Measurements from ENCODE around the gene C14orf119. TPM values are rescaled to one million over a fixed set of nuclear protein-coding genes. Genes with fewer than 3 reads are reported as not detected.

Gene C14orf119
- total RNA-seq, 2 donors from 2014 or later: 20.3 to 32.3 TPM

DNA sequence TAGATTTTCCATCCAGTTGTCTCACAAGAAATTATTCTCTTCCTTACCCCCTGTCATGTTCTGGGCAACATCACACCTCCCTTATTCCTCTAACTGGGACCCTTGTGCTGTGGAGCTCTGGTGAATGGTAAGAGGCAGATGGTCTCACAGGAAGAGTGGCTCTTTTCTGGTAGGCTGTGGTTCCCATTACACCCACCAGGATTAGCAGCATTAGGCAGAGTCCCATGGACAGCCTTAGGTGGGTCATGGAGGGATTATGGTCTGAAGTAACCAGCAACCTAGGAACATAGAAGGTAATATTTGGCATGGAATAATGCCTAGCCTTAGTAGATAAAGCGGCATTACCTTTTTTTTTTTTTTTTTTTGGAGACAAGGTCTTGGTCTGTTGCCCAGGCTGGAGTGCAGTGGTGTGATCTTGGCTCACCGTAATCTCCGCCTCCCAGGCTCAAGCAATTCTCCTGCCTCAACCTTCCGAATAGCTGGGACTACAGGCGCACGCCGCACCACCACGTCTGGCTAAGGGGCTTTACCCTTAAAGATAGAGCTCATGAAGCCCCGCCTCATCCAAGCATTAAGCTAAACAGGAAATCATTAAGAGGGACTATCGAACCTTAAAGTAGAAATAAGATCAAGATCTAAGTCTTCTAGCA lies 4.0 kb downstream of the C14orf119 start:
- intact Hi-C loops (cut with DNase I): no loop called here
- TF ChIP-seq POLR2AphosphoS5 (IDR thresholded peaks at IDR 0.05) (no peak), POLR2A (IDR thresholded peaks at IDR 0.05) (no peak)
- TF ChIP-seq, protein P1, sequence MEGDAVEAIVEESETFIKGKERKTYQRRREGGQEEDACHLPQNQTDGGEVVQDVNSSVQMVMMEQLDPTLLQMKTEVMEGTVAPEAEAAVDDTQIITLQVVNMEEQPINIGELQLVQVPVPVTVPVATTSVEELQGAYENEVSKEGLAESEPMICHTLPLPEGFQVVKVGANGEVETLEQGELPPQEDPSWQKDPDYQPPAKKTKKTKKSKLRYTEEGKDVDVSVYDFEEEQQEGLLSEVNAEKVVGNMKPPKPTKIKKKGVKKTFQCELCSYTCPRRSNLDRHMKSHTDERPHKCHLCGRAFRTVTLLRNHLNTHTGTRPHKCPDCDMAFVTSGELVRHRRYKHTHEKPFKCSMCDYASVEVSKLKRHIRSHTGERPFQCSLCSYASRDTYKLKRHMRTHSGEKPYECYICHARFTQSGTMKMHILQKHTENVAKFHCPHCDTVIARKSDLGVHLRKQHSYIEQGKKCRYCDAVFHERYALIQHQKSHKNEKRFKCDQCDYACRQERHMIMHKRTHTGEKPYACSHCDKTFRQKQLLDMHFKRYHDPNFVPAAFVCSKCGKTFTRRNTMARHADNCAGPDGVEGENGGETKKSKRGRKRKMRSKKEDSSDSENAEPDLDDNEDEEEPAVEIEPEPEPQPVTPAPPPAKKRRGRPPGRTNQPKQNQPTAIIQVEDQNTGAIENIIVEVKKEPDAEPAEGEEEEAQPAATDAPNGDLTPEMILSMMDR (IDR thresholded peaks at IDR 0.05): no peak
- no peak for DNase-seq (ENCODE audit: low spot score)
- Histone ChIP-seq H3K36me3 (no peaks in the 10 kb centered on the region), H3K9me3 (no peaks in the 10 kb centered on the region), H3K4me3 (no peak overlapping the region), H3K4me1 (replicated peaks) (no peaks in the 10 kb centered on the region), H3K27me3 (replicated peaks; ENCODE audit: insufficient read depth) (no peaks in the 10 kb centered on the region), H3K27ac (no peak overlapping the region)
- WGBS: 81% methylated on average over 10 of the region's 10 CpGs

DNA sequence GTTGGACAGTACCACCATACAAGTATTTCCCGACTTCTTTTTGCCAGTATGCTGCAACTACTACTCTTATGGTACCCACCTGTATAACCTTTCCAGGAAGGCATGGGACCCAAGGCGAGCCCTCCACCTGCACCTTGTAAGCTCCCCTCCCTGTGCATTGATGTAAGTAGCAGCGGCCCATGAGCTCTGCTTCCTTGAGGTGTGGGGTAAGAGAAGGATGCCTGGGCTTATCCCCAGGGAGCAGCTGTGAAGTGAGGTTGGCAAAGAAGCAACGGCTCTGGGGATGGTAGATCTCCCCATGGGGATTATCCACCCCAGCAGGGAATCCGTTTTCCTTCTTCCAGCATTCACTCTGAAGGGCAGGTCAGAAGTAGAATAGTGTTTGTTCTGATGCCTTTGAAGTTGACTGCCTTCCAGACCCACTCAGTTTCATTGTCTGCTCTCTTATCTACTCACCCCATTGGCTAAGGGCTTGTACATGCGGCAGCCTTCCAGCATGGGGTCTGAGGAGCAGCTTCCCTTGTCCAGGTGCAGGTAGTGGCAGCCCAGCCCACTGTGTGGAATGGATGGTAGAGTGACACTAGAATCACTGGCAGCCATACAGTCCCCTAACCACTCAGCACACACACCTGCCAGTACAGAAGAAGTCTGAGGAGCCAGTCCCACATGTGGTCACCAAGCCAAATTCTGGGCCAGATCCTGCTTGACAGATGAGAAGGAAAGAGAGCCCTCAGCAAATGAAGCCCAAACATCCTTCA lies 6.1 kb downstream of the C14orf119 start:
- DNase-seq (ENCODE audit: low spot score): no peak
- intact Hi-C loops (cut with DNase I): no loop called here
- H3K4me3 ChIP-seq: no peak overlapping the region
- no peaks in the 10 kb centered on the region for H3K36me3 ChIP-seq
- H3K4me1 ChIP-seq (replicated peaks): no peaks in the 10 kb centered on the region
- H3K27ac ChIP-seq: no peak overlapping the region
- H3K27me3 ChIP-seq (replicated peaks; ENCODE audit: insufficient read depth): no peaks in the 10 kb centered on the region
- no peak for TF ChIP-seq POLR2AphosphoS5 (IDR thresholded peaks at IDR 0.05)
- no peak for TF ChIP-seq POLR2A (IDR thresholded peaks at IDR 0.05)
- TF ChIP-seq, protein P1 (IDR thresholded peaks at IDR 0.05): no peak
- H3K9me3 ChIP-seq: no peaks in the 10 kb centered on the region
- WGBS: 73% methylated on average over 6 of the region's 6 CpGs

DNA sequence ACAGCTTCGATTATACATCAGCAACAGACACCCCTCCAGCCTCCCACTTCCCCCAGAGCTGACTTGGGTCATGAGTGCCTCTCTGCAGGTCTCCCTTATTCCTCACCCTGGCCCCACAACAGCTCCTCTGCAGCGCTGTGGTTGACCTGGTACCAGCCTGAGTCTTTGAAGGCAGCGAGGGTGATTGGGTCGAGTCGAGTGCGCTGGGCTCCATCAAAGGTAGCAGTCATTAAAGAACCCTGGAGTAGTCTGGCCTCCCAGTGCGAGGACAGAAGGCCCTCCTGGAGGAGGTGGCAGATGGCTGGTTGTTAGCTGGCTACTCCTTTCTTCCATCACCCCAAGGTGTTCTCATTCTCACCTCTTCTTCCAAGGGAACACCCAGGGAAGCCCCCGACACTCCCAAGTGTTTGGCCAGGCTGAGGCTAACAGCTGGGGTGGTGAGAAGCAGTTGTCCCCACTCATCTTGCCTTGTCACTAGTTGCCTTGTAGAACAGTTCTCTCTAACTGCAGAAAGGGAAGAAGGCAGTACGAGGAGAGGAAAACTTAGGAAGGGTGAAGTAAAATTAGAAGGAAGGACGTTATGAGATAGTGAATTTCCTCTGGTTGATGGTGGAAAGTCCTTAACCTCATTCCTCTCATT lies 6.8 kb downstream of the C14orf119 start:
- no peak for TF ChIP-seq POLR2AphosphoS5 (IDR thresholded peaks at IDR 0.05)
- TF ChIP-seq, protein P1 (IDR thresholded peaks at IDR 0.05): no peak
- no peak for TF ChIP-seq POLR2A (IDR thresholded peaks at IDR 0.05)
- H3K36me3 ChIP-seq: no peaks in the 10 kb centered on the region
- H3K9me3 ChIP-seq: no peaks in the 10 kb centered on the region
- intact Hi-C loops (cut with DNase I): no loop called here
- H3K27ac ChIP-seq: no peak overlapping the region
- H3K27me3 ChIP-seq (replicated peaks; ENCODE audit: insufficient read depth): no peaks in the 10 kb centered on the region
- DNase-seq (ENCODE audit: low spot score): no peak
- no peaks in the 10 kb centered on the region for H3K4me1 ChIP-seq (replicated peaks)
- 69% methylated on average over 10 of the region's 10 CpGs for WGBS
- no peak overlapping the region for H3K4me3 ChIP-seq

DNA sequence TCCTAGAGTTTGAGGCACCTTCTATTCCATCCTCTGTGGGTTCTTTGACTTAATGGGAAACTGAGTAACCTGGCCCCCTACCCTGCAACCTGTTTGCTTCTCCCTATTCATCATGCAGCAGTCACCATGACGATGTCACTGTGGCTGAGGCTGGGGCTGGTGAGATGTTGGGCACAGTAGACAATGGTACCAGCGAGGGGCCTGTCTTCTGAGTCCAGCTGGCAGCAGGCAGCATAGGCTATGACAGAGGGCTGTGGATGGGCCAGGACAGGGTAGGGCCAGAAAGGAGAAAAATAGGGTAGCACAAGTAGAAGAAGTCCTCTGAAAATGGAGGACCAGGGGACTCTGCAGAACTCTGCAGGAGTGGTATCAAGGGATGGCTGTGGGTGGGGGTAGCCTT lies 7.5 kb downstream of the C14orf119 start:
- TF ChIP-seq POLR2A (IDR thresholded peaks at IDR 0.05) (no peak), POLR2AphosphoS5 (IDR thresholded peaks at IDR 0.05) (no peak)
- TF ChIP-seq, protein P1 (IDR thresholded peaks at IDR 0.05): no peak
- no peak for DNase-seq (ENCODE audit: low spot score)
- WGBS: 88% methylated on average over 2 of the region's 2 CpGs

More for the DNA sequence above, 7.5 kb downstream of the C14orf119 start:
- Histone ChIP-seq H3K27ac (no peak overlapping the region), H3K9me3 (no peaks in the 10 kb centered on the region), H3K27me3 (replicated peaks; ENCODE audit: insufficient read depth) (no peaks in the 10 kb centered on the region), H3K4me3 (no peak overlapping the region), H3K36me3 (no peaks in the 10 kb centered on the region), H3K4me1 (replicated peaks) (no peaks in the 10 kb centered on the region)
- intact Hi-C loops (cut with DNase I): no loop called here

Measured in prostate gland (tissue), 2 donors.